Upper lobe of left lung (tissue), 4 donors: ENCODE results near the gene SSPN.

Experiments used
- CTCF ChIP-seq, 6 experiments: fragments of 450-650 bp in 4 of 6; fragments of 200-600 bp in 2 of 6; sonication (generic) in 2 of 6; IDR thresholded peaks; one replicate each; pipeline ENCODE4 v1.5.1; 2016 to 2019; ENCODE audit warnings: antibody characterized with exemption in 6 of 6
- POLR2A ChIP-seq, 4 donors: fragments of 450-650 bp; IDR thresholded peaks; one replicate each; pipeline ENCODE4 v1.5.1; 2016 to 2017; ENCODE audit warnings: antibody characterized with exemption in 4 of 4, mild to moderate bottlenecking in 2 of 4

DNA sequence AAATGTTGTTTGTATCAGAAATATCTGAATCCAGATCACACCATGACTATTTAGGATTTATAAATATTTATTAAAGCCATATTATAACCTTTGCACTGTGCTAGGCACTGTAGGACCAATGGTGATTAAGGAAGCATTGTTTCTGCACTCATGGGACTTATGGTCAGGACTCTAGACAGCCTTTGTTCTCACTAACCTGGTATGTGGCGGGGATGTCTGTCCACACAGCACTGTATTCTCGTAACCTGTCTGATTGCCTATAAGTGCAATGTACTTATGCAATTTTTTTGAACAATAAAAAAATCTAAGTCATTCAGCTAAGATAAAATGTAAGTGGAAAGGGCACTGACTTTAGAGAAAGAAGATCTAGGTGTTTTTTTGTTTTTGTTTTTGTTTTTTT lies 6.7 kb upstream of the SSPN start:
- TF ChIP-seq CTCF (IDR thresholded peaks at IDR 0.05) = no peak
- TF ChIP-seq POLR2A (IDR thresholded peaks at IDR 0.05) = no peak
